HG02852 (cell line): Measurements from ENCODE around the gene AKAP8L.

Experiments used
- ATAC-seq: cut with Tn5 transposase; IDR thresholded peaks from one replicate; pipeline ENCODE4 v1.9.1; 2021; ENCODE audit warnings: mild to moderate bottlenecking, moderate library complexity; ENCODE audit not compliant: unreplicated experiment

AKAP8L gene, protein sequence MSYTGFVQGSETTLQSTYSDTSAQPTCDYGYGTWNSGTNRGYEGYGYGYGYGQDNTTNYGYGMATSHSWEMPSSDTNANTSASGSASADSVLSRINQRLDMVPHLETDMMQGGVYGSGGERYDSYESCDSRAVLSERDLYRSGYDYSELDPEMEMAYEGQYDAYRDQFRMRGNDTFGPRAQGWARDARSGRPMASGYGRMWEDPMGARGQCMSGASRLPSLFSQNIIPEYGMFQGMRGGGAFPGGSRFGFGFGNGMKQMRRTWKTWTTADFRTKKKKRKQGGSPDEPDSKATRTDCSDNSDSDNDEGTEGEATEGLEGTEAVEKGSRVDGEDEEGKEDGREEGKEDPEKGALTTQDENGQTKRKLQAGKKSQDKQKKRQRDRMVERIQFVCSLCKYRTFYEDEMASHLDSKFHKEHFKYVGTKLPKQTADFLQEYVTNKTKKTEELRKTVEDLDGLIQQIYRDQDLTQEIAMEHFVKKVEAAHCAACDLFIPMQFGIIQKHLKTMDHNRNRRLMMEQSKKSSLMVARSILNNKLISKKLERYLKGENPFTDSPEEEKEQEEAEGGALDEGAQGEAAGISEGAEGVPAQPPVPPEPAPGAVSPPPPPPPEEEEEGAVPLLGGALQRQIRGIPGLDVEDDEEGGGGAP

GRCh38 chr19:15418579-15419412, at the start of gene AKAP8L:
TSS of gene AKAP8L (minus strand) at chr19:15418988. CDS start at chr19:15418923, 65 bp downstream.
- ATAC-seq = peak; percentile 92

DNA sequence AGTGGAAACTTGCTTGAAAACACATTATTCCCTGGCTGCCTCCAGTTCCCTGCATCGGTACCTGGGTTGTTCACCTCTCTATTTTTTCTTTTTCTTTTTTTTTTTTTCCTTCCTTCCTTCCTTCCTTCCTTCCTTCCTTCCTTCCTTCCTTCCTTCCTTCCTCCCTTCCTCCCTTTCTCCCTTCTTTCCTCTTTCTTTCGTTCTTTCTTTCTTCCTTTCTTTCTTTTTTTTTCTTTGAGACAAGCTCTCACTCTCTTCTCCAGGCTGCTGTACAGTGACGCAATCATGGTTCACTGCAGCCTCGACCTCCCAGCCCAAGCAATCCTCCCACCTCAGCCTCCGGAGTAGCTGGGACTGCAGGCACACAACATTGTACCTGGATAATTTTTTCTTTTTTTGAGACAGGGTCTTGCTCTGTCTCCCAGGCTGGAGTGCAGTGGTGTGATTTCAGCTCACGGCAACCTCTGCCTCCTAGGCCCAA, 49.0 kb upstream of the AKAP8L start:
- ATAC-seq = no peak

GRCh38 chr19:15466851-15467733, 48.3 kb upstream of the AKAP8L start:
- no peak for ATAC-seq

- peak; percentile 57 for ATAC-seq
Observed at GRCh38 chr19:15464394-15465385, 45.9 kb upstream of the AKAP8L start, which contains the start of gene RASAL3. TSS of gene RASAL3 (minus strand) at chr19:15464544. CDS start at chr19:15464358, 186 bp downstream.

DNA sequence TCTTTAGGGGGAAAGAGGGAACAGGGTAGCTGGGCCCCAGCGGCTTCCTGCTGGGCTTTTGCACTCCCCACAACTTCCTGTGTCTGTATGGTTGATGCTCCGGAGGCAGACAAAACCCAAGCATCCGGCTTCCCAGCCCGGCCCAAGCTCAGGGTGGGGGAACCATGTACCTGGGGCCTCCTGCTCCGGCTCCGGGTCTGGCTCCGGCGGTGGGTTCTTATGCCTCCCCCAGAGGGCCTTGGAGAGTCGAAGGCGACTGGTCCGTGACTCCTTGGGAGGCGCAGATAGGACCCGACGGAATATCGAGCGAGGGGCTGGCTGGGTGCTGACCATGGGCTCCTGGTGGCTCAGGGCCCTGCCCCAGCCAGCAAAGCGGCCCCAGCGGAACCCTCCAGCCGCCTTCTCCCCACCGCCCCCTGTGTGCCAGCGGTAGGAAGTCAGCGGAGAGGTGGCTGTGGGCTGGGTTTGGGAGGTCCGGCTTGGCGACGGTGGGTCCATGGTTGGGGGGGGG, 45.1 kb upstream of the AKAP8L start:
- ATAC-seq = peak; percentile 55

DNA sequence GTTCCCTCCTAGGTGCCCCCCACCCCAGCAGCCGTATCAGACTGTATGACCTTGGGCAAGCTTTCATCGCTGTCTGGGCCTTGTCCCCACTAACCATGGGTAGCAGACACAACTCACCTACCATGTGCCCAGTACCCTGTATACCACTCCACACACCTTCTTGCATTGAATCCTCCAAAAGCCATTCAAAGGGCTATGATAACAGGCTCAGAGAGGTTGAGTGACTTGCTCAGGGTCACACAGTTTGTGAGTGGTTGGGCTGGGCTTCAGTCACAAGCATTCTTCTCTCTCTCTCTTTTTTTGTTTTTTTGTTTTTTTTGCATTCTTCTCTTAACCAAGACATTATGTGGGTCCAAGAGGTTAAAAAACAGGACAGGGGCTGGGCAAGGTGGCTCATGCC, 42.9 kb upstream of the AKAP8L start:
- no peak for ATAC-seq

- ATAC-seq = no peak
Observed at GRCh38 chr19:15457701-15458484, 39.1 kb upstream of the AKAP8L start.

DNA sequence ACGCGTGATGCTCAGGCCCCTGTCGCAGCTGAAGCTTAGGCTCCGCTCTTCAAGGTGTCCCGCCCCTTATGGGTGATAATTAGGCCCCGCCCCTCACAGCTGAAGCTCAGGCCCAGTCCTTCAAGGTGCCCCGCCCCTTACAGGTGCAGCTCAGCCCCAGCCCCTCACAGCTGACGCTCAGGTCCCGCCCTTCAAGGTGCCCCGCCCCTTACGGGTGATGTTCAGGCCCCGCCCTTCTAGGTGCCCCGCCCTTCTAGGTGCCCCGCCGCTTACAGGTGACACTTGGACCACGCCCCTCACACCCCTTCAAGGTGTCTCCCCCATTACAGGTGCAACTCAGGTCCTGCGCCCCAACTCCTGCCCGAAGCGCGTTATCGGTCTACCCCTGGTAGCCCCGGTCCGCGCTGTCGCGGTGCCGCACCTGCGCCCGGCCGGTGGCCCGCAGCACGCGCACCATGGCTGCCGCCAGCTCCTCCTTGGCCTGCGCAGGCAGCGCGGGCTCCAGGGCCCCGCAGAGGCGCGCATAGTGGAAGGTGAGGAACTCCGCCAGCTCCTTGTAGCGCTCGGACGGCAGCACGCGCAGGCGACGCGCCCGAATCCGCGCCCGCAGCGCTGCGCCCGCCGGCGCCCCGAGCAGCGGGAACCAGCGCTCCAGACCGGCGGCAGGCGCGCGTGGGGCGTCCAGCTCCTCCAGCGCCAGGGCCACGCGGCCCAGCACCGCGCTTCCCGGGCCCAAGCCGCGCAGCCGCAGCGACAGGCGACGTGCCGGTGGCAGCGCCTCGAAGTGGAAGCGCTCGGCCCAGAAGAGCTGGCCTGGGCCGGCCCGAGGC, 38.3 kb upstream of the AKAP8L start:
- ATAC-seq = no peak

DNA sequence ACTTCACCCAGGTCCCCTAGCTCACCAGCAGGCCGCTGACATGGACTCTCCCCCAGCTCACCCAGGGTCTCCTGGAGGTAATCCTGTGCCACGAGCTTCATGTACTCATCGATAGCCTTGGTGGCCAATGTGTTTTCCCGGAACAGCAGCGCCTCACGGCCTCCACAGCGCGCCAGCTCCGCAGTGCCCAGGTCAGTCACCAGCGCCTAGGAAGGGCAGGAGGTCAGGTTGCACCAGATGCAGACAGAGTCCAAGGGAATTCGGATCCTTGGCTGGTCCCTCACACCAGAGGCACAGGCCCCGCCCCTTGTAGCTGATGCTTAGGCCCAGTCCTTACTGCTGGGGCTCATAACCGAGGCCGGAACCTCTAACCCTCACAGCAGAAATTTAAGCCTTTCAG, 37.7 kb upstream of the AKAP8L start:
- no peak for ATAC-seq

DNA sequence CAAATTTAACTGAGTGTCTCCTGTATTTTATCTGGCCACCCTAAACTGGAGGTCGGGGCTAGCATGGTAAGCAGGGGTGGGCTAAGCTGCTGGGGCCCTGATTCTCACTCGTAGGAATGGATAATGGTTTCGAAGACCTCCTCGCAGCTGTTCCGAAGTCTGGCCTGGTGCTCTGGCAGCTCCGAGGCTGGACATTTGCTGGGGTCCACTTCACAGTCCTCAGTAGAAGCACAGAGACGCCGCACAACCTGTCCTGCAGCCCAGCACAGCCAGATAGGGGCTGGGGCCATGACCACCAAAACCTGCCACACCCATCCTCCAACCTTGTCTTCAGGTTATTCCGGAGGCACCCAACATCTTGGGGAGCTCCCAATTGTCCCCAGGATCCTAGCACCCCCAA, 37.2 kb upstream of the AKAP8L start:
- ATAC-seq = no peak

GRCh38 chr19:15453906-15454860, 35.4 kb upstream of the AKAP8L start:
- no peak for ATAC-seq

- no peak for ATAC-seq
Observed at GRCh38 chr19:15453091-15453578, 34.3 kb upstream of the AKAP8L start.

DNA sequence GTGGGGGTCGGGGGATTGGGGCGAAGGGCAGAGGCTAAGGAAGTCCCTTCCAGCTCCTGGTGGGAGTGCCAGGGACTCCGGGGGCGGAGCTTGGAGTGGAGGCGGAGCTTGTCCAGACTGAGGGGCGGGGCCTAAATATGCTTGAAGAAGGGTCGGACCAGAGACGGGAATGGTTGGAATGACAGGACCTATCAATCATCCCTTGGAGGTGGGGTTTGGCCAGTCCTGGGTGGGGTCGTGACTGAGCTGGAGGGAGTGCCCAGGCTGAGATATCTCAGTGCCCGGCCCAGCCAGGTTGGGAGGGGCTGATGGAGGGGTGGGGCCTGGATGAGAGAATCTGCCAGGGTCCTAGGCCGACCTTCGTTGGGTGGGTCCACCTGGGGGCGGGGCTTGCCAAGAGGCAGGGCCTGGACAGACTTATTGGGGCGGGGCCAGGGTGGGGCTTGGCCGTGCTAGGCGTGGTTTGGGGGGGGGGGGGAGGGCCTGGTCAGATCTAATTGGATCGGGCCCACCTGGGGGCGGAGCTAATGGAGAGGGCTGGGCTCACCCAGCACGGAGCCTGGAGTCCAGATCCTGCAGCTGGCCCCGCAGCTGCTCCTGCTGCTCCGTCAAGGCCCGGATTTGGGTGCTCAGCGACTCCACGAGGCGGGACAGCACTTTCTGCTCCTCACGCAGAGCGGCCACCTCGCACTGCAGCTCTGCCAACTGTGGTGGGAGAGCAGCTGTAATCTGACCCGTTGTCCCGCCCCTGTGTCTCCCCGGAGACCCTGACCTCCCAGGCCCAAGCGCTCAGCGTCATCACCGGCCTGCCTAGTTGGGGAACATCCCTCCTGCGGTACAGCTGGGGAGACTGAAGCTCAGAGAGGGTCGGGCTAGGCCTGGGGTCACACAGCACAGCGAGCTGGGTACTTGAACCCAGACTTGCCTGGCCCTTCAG, 33.6 kb upstream of the AKAP8L start:
- no peak for ATAC-seq

GRCh38 chr19:15450528-15450890, 31.7 kb upstream of the AKAP8L start:
- ATAC-seq = no peak
